NCI-H748 treated with DMSO at 0.1 percent for 48 hours (cell line): ENCODE data around the gene CCDC12.
"Not testable (repeated sequence)": the region's sequence is repeated elsewhere in the genome, so short reads cannot be mapped to it uniquely, and the experiment has no call there.

ENCODE experiments used
- DNase-seq: peaks from one replicate; lab custom pipeline; 2025; lab: John Stamatoyannopoulos, UW

CCDC12 gene

DNA sequence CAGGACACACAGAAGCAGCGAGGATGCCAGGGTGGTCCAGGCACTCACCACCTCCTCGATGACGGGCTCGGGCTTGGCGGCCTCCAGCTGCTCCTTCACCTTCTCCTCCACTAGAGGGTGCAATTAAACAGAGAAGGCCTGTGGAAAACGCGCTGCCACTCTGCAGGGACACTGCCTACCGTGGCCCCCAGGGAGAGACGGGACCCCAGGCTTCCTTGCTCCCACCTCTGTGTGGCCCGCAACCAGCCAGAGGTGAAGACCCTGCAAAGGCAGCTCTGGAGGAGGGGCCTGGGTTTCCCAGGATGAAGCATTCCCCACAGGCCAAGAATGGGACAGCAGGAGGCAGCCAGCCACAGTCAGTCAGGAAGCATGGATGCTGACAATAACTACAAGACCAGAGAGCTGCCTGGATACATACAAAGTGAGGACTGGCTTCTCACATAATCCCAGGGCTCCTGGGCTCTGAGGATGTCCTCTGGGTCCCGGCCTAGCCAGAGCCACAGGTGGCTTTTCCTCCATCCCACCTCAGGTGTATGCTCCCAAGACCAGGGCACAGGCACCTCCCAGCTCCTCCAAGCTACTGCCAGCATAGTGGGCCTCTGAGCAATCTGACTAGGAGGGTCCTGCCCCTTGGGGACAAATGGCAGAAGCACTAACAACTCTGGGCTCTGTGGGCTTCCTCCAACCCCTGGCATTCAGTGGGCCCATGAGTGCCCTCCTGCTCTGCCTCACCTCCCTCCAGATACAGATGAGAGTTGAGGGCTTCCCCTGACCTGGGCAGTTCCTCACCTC is 52.8 kb downstream of the CCDC12 start:
- DNase-seq, result no peak

DNA sequence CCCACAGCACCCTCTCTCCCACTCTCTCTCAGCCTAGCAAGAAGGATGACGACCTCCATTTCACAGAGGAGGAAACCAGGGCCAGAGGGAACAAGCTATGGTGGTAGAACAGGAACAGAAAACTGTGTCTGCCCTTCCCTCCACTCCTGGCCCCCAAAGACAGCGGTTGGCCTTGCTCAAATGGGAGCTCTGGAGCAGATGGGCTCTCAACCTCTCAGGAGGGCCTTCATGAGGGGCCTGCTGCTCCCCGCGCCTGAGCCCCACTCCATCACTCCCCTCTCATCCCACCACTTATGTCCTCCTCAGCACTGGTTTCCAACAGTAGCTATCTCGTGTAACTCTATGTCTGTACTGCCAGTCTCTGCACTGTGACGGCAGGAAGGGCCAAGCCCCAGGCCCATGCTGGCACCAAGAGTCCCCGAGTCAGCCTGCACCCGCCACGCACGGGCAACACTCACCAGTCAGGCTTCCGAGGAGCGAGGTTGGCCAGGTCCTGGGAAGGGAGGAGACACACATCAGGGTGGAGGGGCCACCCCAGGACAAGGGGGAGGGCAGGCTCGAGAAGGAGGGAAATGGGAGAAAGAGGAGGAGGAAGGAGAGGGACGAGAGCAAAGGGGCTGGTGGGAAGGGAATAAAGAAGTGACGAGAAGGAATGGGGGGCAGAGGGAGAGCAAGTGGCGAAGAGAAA is 53.5 kb downstream of the CCDC12 start:
- DNase-seq, result no peak

DNA sequence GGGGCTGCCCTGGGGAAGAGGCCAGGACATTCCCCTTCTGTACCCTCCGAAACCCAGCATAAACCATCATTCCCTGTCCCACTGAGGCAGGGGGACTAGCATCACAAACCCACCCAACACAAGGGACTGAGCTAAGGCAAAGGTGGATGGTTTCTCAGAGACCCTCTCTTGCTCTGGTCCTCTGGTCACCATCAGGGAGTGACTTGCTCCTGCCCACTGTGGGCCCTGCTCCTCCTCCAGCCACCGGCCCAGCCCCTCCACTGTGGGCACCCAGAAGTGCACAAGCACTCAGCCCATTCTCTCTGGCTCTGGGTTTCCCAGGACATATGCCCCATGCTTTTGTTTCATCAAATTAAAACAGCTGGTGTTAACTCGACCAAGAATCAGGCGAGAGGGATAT is 54.1 kb downstream of the CCDC12 start:
- no peak for DNase-seq

DNA sequence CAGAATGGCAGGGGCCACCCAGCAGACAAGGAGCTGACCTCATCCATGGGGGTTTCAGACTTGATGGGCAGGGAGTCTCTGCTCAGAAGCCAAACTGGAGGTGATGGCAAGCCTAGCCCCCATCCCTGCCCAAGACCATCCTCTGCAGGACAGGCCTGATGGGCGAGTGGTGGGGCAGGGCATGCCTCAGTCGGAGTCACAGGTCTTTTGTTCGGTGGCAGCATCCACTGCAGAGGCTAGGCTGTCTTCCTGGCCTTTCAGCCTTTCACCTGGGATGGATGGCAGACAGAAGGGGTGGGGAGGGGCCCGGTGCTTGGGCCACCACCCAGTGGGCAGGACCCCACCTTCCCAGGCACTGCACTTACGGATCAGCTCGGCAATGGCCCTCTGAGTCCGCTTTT is 54.7 kb downstream of the CCDC12 start:
- DNase-seq, result no peak

DNA sequence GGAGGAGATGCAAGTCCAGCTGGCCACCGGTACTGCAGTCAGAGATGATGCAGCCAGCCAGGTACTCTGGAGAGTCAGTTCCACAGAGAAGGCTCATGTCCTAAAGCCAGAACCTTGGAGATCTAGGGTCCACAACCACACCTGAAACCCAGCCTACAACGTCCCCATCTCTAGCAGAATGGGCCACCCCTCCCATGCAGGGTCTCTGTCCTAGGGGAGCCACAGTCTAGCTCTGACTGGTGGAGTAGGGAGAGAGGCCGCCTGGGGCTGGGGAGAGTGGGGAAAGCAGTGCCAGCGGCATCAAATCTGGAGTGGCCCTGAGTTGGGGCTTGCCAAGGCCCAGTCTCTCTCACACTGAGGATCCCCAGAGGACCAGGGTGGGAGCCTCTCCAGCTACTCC is 55.5 kb downstream of the CCDC12 start:
- no peak for DNase-seq

DNA sequence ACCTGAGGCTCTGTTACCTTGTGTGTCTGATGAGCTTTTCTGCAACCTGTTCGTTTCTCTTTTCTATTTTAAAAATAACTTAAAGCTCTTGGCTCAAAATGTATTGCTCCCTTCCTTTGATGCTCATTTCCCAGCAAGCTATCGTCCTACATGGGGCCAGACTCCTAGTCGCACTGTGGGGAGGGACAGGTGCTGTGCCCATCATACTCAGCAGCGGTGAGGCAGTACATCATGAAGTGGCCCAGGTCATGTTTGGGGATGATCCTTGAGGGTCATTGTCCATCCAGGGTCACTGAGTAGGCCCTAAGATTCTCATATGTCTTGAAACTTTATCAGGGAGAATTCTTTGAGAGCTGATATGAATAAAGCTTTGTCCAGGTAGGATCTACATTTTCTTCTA is 57.9 kb downstream of the CCDC12 start:
- no peak for DNase-seq

DNA sequence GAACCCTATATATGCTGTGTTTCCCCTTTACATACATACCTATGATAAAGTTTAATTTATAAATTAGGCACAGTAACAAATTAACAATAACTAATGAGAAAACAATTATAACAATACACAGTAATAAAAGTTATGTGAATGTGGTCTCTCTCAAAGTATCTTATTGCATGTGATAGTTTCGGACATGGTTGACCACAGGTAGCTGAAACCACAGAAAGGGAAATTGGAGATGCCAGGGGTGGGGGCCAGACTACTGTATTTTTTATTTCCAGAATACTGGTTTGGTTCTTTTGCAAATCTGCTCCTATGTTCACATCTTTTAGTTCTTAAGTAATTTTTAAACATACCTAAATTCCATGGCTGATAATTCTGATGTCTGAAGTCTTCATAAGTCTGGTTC is 58.3 kb downstream of the CCDC12 start:
- DNase-seq, result no peak

DNA sequence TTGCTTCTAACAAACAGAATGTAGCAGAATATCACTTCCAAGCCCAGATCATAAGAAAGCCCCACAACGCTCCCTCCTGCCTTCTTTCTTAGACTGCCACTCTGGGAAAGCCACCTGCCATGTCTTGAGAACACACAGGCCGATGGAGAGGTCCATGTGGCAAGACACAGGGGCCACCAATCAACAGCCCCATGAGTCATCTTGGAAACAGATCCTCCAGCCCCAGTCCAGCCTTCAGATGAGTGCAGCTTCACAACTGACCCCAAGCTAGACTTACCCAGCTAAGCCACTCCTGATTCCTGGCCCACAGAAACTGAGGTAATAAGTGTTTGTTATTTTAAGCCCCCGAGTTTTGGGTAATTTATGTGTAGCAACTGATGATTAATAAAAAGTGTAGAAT is 59.3 kb downstream of the CCDC12 start:
- no peak for DNase-seq

DNA sequence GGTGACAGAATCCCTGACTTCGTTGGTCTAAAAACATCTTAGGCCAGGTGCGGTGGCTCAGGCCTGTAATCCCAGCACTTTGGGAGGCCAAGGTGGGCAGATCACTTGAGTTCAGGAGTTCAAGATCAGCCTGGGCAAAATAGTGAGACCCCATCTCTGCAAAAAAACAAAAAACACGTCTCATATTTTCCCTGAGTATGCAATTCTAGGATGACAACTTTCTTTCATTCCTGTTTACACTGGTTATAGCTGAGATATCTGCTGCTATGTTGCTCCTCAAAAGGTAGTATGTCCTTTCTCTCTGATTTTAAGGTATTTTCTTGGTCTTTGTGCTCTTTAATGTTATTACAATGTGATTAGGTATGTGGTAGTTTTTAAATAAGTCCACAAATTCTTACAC is 59.7 kb downstream of the CCDC12 start:
- no peak for DNase-seq

DNA sequence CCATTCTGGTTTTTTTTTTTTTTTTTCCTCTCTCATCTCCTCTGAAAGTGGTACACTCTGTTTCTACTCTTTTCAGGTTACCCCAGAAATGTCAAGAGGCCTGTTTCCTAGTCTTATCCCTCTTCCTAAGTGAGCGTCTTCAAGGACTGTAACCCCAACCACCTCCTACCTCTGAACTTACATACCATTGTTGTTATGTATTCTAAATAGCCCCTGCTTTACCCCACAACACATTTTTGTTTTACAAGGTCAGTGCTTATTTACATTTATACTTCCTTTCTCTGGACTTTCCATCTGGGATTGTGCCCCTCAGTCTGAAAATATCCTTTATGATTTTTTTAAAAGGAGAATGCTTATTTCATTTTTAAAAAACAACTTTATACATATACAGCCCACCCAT is 60.3 kb downstream of the CCDC12 start:
- no peak for DNase-seq

DNA sequence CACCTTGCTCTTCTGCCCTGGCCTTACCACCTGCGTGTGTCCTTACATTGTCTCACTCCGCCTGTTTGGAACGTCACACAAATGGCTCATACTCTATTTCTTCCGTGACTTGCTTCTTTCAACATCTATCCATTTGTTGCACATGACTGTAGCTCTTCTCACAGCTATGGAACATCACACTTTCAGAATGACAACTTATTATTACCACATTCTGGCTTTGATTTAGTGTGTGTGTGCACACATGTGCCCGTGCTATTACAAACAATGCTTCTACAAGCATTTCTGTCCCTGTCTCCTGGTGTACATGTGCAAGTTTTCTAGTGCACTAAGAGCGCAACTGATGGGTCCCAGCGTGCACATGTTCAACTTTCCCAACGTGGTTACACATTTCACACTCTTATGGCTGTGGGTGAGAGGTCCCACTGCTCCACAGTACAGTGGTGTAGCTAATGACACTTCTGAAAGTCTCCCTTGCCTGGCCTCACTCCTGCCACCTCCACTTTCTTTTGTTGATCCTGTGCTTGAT is 61.2 kb downstream of the CCDC12 start:
- no peak for DNase-seq

DNA sequence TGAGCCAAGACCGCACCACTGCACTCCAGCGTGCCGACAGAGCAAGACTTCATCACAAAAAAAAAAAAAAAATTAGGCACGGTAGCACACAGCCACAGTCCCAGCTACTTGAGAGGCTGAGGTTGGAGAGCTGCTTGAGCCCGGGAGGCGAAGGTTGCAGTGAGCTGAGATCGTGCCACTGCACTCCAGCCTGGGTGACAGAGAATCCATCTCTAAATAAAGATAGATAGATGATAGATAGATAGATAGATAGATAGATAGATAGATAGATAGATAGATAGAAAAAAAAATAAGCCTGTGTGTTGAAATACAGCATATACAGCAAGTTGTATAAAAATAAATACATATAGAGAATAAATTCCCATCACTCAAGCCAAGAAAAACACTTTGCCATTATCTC is 61.7 kb downstream of the CCDC12 start:
- DNase-seq, result no peak

DNA sequence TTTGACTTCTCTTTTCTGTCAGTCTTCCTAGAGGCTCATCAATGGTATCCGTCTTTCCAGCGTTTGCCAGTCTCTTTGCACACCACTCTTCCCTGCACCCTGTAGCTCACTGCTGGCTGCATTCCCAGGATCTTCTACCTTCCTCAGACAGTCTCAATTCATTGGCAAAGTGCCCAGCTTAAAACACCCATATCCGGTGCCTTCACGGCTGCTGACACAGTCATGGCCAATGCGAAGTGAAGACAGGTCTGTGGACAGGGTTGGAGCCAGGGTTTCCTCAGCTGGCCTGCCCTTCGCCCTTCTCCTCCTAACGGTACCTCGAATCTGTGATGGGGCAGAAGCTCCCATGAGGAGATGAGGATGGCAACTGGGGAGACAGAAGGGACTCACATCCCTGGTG is 62.9 kb downstream of the CCDC12 start:
- peak; percentile 57 for DNase-seq

DNA sequence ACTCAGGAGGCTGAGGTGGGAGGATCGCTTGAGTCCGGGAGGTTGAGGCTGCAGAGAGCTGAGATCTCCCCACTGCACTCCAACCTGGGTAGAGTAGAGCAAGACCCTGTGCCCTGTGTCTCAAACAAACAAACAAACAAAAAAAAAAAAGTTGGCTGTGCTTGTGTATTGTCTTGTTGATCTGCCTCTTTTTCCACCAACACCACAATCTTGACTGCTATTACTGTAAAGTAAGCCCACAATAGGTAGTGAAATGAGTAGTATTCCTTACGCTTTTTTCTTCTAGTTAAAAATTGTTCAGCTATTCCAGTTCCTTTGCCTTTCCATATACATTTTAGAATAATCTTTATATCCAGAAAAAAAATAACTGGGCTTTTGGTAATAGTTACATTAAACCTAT is 63.6 kb downstream of the CCDC12 start:
- DNase-seq, result no peak

DNA sequence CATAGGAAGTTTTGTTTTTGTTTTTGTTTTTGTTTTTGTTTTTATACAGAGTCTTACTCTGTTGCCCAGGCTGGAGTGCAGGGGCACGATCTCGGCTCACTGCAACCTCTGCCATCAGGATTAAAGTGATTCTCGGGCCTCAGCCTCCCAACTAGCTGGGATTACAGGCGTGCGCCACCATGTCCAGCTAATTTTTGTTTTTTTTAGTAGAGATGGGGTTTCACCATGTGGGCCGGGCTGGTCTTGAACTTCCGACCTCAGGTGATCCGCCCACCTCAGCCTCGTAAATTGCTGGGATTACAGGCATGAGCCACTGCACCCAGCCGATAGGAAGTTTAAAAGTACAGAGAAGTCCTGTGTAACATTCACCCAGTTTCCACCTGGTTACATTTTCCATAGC is 65.6 kb downstream of the CCDC12 start:
- DNase-seq, result not testable (repeated sequence)

DNA sequence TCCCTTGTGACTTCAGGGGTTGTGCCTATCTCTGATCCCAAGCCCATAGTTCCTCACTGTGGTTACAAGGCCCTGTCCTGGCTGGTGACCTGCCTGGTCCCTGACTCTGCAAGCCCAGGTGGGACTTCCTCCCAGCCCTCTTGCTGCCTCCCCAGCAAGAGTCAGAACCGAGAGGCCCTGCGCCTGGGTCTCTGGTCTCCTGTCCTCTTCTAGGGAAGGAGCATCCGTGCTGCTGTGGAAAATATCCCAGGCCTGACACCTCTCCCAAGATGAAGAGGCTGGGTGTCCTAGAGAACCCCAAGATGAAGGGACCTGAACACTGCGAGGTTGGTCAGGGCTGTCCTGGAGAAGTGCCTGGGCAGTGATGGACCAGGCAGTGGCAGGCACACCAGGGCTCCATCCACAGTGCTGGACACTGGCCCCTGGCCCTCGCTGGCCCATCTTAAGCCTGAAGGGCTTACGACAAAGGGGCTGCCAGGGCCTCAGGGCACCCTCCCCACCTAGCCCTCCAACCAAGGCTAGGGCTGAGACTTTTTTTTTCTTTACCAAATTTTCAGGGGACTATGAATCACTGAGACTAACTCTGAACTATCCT is 66.3 kb downstream of the CCDC12 start:
- DNase-seq, result no peak

DNA sequence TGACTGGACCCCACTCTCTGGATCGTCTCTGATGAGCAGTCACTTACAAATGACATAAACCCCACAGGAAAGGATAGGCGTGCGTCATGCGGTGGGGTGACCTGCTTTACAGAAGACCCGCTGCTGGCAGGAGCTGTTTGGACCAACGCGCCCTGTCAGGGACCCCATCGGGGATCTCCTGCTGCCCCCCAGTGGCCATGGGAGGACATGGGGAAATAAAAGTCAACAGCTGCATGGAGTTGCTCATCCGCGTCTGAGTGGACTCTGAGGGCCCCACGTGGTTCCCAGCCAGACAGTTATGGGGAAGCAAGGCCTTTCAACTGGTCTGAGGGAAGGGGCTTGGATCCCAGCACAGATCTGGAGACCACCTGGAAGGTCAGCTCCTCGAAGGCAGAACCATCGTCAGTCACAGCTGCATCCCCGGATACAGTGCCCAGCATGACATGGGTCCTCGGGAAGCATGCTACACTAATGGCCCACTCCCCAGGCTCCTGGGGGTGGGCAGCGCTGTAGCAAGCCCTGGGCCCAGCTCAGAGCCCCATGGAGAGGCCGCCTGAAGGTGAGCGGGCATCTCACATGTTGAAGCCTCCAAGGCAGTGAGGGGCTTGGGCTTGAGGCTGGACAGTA is 66.9 kb downstream of the CCDC12 start:
- no peak for DNase-seq

DNA sequence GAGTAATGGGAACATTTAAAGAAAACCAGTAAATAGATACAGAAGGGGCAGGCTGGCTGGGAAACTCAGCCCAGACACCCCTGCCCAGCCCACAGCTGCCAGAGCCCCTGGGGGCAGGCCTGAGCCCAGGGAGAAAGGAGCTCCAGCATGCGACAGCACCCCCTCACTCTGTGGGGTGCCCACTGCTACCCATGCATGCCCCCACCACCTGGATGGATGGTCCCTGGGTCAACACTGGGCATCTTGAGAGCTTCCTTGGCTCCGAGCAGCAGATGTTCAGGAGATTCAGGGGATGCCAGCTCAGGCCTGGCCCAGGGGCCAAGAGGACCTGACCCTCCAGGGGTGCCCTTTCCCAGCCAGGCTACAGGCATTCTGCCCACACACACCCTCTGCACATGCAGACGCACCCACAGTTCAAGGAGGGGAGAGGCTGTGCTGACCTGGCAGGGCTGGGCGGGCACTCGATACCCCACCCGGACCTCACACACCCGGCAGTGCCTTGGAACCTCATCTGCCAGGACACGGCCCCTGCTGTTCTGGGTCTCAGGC is 67.5 kb downstream of the CCDC12 start:
- DNase-seq, result no peak

DNA sequence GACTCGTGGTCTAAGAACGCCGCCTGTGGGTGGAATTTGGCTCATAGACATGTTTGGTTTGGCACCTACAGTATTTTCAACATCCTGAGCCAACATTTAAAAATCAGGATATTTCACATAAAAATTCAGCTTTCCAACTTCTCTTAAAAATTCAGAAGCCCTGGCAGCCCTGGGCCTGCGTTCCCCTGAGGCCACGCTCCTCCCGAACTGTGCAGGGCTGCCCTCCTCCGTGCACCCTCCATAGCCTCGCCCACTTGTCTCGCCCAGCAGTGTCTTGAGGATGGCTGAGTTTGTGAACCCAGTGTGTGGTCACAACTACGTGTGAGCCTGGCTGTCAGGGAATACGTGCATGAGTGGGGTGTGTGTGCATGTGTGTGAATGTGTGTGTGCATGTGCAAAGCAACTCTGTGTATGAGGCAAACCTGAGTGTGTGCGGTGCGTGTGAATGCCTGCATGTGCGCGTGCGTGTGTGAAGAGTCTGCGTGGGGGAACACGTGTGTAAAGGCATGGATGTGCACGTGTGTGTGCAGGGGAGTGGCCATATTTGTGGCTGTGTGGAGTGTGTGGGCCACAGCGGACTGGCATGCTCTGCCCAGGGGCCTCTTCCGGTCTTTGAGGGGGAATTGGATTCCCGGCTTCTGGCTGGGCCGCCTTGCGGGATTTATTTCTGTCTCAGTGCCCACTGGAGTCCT is 68.1 kb downstream of the CCDC12 start:
- no peak for DNase-seq

DNA sequence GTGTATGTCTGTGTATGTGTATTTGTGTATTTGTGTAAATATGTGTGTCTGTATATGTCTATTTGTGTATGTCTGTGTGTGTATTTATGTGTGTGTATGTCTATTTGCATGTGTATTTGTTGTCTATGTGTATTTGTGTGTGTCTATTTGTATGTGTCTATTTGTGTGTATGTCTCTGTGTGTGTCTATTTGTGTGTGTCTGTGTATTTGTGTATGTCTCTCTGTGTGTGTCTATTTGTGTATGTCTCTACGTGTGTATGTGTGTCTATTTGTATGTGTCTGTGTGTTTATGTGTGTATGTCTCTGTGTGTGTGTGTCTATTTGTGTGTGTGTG is 68.6 kb downstream of the CCDC12 start:
- DNase-seq, result no peak

DNA sequence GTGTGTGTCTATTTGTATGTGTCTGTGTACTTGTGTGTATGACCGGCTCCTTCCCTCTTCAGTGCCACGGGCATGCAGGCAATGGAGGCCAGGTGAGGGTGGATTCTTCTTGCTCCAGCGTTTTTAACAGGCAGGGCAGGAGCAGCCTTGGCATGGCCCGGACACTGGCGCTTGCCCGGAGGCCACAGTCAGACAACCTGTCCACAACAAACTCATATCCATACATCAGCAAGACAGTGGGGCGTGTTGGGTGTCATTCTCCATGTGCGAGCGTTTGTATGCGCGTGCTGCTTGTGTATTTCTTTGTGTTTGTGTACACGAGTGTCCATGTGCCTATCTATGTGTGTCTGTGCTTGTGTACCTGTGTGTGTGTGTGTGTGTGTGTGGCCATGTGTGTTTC is 69.3 kb downstream of the CCDC12 start:
- DNase-seq, result no peak

DNA sequence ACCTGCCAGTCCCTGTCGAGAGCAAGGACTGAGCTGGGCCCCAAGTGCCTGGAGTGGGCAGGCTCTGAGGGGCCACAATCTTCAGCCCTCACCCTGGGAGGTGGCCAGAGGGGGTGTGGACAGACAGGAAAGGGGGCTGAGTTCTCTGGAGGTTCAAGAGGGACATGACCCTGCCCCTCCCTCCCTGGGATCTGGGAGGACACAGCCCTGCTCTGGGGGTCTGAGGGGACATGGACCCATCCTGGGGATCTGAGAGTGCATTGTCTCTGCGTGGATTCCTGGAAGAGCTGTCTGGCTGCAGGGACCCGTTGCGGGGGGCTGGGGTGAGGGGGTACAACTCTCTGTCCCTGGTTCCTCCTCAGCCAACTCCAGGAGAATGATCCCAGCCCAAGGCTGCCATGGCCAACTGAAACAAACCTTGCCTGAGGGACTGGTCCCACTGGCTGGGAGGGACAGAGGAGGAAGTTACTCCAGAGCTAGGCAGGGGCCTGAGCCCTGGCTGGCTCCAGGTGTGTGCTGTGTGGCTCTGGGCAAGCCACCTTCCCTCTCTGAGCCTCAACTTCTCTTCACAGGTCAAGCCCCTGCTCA is 70.0 kb downstream of the CCDC12 start:
- DNase-seq, result no peak
